Astrocyte of the spinal cord (primary cell): Measurements from ENCODE around the gene CLPSL2.

Experiments
- DNase-seq: peaks from one replicate; pipeline ENCODE4 v3.0.0; 2011; ENCODE audit warnings: low read depth, low spot score
- H3K4me3 ChIP-seq: 2 replicates; pipeline ENCODE4 v1.5.1; 2011; ENCODE audit warnings: low read depth, mild to moderate bottlenecking, low read length, moderate library complexity
- in situ Hi-C: cut with HindIII; loops from 2 replicates; pipeline ENCODE4 v1.10.0; 2017; ENCODE audit warnings: low sequenced_read_pairs
- TF ChIP-seq, protein P1 (sequence below): IDR thresholded peaks from 2 replicates; pipeline ENCODE4 v1.5.1; 2012; ENCODE audit warnings: low read depth, mild to moderate bottlenecking, low read length, inconsistent platforms

The CLPSL2 gene

DNA sequence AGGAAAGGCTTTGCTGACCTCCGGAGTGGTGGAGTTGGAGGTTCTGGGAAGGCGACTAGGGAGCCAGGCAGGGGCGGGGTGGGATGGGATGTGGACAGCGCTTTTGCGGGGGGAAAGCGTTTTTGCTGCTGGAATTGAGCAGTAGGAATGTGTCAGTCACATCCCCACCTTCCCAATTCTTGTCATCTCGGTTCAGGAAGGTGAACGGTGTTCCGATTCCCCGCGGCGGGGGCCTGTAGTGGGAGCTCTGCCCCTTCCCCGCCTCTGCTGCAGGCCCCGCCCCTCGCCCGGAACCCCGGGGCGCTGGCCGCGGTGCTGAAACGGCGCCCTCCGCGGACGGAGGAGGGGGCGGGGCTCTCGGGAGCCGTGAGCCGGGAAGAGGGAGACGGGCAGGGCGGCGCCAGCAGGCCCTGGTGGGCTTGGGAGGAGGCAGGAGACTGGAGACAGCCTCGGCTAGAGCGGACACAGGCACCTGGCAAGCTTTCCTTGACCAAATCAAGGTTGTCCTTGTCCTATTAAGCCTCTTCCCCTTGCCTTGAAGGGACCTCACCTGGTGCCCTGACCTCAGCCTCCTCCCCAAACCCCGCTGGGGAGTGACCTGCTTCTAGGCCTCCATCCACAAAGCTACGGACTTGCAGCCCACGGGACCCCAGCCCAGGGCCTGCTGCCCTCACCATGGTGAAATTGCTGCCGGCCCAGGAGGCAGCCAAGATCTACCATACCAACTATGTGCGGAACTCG is 28.8 kb downstream of the CLPSL2 start, which contains the start of gene LHFPL5:
Gene LHFPL5 (plus strand): TSS at position 357 of the 741 bp plus-strand sequence. CDS start 319 bp downstream, at position 676.
- no peak within 1 kb of the TSS for H3K4me3 ChIP-seq
- TF ChIP-seq, protein P1, sequence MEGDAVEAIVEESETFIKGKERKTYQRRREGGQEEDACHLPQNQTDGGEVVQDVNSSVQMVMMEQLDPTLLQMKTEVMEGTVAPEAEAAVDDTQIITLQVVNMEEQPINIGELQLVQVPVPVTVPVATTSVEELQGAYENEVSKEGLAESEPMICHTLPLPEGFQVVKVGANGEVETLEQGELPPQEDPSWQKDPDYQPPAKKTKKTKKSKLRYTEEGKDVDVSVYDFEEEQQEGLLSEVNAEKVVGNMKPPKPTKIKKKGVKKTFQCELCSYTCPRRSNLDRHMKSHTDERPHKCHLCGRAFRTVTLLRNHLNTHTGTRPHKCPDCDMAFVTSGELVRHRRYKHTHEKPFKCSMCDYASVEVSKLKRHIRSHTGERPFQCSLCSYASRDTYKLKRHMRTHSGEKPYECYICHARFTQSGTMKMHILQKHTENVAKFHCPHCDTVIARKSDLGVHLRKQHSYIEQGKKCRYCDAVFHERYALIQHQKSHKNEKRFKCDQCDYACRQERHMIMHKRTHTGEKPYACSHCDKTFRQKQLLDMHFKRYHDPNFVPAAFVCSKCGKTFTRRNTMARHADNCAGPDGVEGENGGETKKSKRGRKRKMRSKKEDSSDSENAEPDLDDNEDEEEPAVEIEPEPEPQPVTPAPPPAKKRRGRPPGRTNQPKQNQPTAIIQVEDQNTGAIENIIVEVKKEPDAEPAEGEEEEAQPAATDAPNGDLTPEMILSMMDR, result no peak
- in situ Hi-C loops, result no loop called here
- peak; percentile 23 for DNase-seq

DNA sequence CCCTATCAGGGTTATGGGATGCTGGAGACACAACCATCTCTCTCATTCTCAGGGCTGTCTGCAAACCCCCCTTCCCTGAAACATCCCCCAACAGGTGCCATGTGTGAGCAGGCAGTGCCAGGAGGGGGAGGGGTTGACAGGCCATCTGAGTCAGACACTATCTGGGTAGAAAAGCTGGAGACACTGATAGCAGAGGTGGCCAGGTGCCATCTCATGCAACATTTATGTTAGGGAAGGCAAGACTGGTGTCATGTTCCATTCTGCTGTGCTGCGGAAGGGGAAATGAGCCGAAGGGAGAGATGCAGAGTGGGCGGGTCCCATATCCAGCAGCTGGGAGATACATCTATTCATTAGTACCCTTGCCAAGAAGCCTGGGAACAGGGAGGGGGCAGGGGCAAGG is 32.3 kb downstream of the CLPSL2 start:
- H3K4me3 ChIP-seq, result no peak overlapping the region
- in situ Hi-C loops, result no loop called here
- no peak for DNase-seq
- TF ChIP-seq, protein P1, result no peak

DNA sequence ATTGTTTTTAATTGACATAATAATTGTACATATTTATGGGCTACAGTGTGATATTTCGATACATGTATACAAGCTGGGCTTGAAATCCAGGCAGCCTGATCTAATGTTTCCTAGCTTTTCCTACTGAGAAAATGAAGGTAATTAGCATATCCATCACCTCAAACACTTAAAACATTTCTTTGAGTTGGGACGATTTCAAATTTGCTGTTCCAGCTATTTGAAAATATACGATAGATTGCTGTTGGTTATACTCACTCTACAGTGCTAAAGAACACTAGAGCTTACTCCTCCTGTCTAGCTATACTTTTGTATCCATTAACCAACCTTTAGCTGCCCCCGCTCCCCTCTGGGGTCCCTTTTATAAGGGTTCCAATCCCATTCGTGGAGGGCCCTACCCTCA is 33.4 kb downstream of the CLPSL2 start:
- TF ChIP-seq, protein P1, result no peak
- H3K4me3 ChIP-seq, result no peak overlapping the region
- DNase-seq, result no peak
- in situ Hi-C loops, result no loop called here

- no peak overlapping the region for H3K4me3 ChIP-seq
- in situ Hi-C loops, result no loop called here
- TF ChIP-seq, protein P1, result no peak
- peak; percentile 57 for DNase-seq
Observed at GRCh38 chr6:35810971-35811698, 34.7 kb downstream of the CLPSL2 start.

DNA sequence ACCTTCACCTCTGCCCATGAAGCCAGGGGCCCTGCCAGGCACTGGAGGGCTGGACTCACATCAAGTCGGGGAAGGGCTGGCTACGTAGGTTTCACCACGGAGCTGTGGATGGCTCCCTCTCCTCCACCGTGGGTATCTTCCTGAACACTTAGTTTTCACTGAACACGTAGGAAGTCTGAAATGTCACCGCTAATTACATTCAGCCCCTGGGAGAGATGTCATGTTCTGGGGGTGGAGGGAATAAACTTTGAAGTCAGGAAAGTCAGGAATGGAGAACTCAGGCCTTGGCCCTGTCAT is 35.2 kb downstream of the CLPSL2 start:
- no peak overlapping the region for H3K4me3 ChIP-seq
- no peak for DNase-seq
- in situ Hi-C loops, result no loop called here
- TF ChIP-seq, protein P1, result no peak

DNA sequence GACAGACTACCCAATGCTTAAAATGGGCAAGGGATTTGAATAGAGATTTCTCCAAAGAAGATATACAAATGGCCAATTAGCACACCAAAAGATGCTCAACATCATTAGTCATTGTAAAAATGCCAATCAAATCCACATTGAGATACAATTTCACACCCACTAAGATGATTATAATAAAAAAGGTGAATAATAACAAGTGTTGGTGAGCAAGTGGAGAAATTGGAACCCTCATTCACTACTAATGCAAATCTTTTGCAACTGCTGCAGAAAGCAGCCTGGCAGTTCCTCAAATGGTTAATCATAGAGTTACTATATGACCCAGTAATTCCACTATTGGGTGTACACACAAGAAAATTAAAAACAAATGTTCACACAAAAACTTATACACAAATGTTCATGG is 41.1 kb downstream of the CLPSL2 start:
- TF ChIP-seq, protein P1, result no peak
- in situ Hi-C loops, result no loop called here

More for the DNA sequence above, 41.1 kb downstream of the CLPSL2 start:
- DNase-seq, result no peak
- H3K4me3 ChIP-seq, result no peak overlapping the region
